ENCODE results near the gene SYNGR3.
"Not testable (repeated sequence)": the region's sequence is repeated elsewhere in the genome, so short reads cannot be mapped to it uniquely, and the experiment has no call there.

SYNGR3 gene

DNA sequence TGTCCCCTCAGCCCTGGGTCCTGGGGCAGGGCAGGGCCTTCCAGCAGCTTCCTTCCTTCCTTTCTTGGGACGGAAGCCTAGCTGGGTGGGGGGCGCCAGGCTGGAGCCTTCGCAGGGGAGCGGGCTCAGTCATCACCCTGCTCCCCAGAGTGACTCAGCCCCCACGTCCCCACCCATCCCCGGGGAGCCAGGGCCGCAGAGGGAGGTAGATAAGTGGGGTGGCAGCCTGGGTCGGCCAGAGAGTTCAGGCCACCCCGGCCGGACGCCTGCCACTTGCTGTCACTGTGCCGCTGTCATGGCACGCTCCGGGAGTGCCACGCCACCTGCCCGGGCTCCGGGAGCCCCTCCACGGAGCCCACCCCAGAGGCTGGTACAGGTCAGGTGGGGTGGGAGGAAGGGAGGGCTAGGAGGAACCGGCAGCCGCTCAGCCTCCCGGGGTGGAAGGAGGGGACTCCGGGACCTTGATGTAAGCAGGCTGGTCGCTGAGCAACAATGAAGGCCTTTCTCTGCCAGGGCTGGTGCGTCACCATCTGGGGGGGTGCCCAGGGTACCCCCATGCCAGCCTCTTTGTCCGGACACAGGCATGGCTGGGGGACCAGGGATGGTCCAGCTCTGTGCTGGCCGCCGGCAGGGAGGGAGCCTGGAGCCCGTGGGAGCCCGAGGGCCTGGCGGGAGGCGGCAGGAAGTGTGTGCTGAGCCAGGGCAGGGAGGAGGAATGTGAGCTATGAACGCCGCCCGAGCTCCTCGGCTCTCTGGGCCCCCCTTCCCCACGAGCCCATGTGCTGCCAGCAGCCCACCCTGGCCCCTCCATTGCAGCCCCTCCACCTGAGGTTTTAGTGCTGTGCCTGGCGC is 43.5 kb downstream of the SYNGR3 start:
- H3K9me3 ChIP-seq (ENCODE audit: severe bottlenecking), result no peaks in the 10 kb centered on the region
- H3K4me1 ChIP-seq (ENCODE audit: insufficient read depth, poor library complexity, severe bottlenecking), result peaks cover 9% of the 10 kb centered on the region
- ATAC-seq (ENCODE audit: low read depth), result peak; percentile 75
- H3K36me3 ChIP-seq (ENCODE audit: low read depth), result no peaks in the 10 kb centered on the region
- DNase-seq (ENCODE audit: low spot score), result peak; percentile 66
- no peak overlapping the region for H3K4me3 ChIP-seq (ENCODE audit: severe bottlenecking)
- TF ChIP-seq, protein P1, sequence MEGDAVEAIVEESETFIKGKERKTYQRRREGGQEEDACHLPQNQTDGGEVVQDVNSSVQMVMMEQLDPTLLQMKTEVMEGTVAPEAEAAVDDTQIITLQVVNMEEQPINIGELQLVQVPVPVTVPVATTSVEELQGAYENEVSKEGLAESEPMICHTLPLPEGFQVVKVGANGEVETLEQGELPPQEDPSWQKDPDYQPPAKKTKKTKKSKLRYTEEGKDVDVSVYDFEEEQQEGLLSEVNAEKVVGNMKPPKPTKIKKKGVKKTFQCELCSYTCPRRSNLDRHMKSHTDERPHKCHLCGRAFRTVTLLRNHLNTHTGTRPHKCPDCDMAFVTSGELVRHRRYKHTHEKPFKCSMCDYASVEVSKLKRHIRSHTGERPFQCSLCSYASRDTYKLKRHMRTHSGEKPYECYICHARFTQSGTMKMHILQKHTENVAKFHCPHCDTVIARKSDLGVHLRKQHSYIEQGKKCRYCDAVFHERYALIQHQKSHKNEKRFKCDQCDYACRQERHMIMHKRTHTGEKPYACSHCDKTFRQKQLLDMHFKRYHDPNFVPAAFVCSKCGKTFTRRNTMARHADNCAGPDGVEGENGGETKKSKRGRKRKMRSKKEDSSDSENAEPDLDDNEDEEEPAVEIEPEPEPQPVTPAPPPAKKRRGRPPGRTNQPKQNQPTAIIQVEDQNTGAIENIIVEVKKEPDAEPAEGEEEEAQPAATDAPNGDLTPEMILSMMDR (IDR thresholded peaks at IDR 0.05; ENCODE audit: poor library complexity, severe bottlenecking), result no peak
- no peaks in the 10 kb centered on the region for H3K27me3 ChIP-seq (ENCODE audit: insufficient read depth, poor library complexity, severe bottlenecking)
- peak overlapping the region; percentile 15 for H3K27ac ChIP-seq (ENCODE audit: poor library complexity, severe bottlenecking)

GRCh38 chr16:2033909-2034695 is 44.3 kb downstream of the SYNGR3 start:
- not testable (repeated sequence) for H3K4me1 ChIP-seq (ENCODE audit: insufficient read depth, poor library complexity, severe bottlenecking); ATAC-seq (ENCODE audit: low read depth); H3K36me3 ChIP-seq (ENCODE audit: low read depth); DNase-seq (ENCODE audit: low spot score); H3K9me3 ChIP-seq (ENCODE audit: severe bottlenecking); H3K4me3 ChIP-seq (ENCODE audit: severe bottlenecking); H3K27me3 ChIP-seq (ENCODE audit: insufficient read depth, poor library complexity, severe bottlenecking)
- H3K27ac ChIP-seq (ENCODE audit: poor library complexity, severe bottlenecking), result peak overlapping the region; percentile 15

- TF ChIP-seq, protein P1 (IDR thresholded peaks at IDR 0.05; ENCODE audit: poor library complexity, severe bottlenecking), result no peak
- H3K27me3 ChIP-seq (ENCODE audit: insufficient read depth, poor library complexity, severe bottlenecking), result no peaks in the 10 kb centered on the region
- no peak for ATAC-seq (ENCODE audit: low read depth)
- H3K9me3 ChIP-seq (ENCODE audit: severe bottlenecking), result no peaks in the 10 kb centered on the region
- DNase-seq (ENCODE audit: low spot score), result no peak
- no peaks in the 10 kb centered on the region for H3K36me3 ChIP-seq (ENCODE audit: low read depth)
- H3K4me1 ChIP-seq (ENCODE audit: insufficient read depth, poor library complexity, severe bottlenecking), result peaks cover 9% of the 10 kb centered on the region
- no peak overlapping the region for H3K4me3 ChIP-seq (ENCODE audit: severe bottlenecking)
- peak overlapping the region; percentile 21 for H3K27ac ChIP-seq (ENCODE audit: poor library complexity, severe bottlenecking)
Observed at GRCh38 chr16:2034696-2035430, 45.1 kb downstream of the SYNGR3 start.

DNA sequence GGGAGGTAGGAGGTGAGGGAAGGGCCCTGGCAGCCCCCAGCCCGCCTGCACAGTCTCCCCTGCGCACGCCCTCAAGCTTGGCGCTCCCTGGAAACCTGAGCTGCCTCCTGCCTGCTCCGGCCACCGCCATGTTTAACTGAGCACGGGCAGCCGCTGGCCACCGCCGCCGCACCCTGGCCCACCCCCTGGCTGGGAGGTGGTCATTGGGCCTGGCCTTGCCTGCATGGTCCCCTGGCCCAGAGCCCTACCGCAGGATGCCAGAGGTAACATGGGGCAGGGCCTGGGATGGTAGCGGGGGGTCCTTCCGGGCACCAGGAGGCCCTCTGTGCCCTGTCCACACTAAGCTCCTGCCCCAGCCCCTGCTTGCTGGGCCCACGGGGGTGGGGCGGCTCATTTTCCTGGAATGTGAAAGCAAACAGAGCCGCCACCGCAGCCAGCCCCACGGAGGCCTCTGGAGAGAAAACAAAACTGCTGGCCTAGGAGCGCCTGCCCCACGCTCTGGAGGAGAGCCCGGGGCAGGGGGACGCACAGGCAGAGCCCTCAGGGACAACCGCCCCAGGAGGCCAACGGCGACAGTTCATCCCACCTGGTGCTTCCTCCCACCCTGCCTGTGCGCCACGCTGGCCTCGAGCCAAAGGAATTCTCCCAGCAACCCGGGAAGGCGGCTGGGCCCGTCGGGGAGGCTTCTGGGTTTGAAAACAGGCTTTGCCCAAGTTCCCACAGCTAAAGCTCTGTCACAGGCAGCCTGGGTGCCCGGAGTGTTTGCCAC is 45.8 kb downstream of the SYNGR3 start:
- Histone ChIP-seq H3K4me1 (ENCODE audit: insufficient read depth, poor library complexity, severe bottlenecking) (peaks cover 9% of the 10 kb centered on the region), H3K27ac (ENCODE audit: poor library complexity, severe bottlenecking) (peak overlapping the region; percentile 21), H3K36me3 (ENCODE audit: low read depth) (no peaks in the 10 kb centered on the region), H3K4me3 (ENCODE audit: severe bottlenecking) (no peak overlapping the region), H3K27me3 (ENCODE audit: insufficient read depth, poor library complexity, severe bottlenecking) (no peaks in the 10 kb centered on the region), H3K9me3 (ENCODE audit: severe bottlenecking) (no peaks in the 10 kb centered on the region)
- TF ChIP-seq, protein P1 (IDR thresholded peaks at IDR 0.05; ENCODE audit: poor library complexity, severe bottlenecking), result no peak
- peak; percentile 26 for ATAC-seq (ENCODE audit: low read depth)
- DNase-seq (ENCODE audit: low spot score), result peak; percentile 62

Measured in RWPE2 (cell line).